GM23338 (cell line): ENCODE results near the gene SLC4A5. TPM values are rescaled to one million over a fixed set of nuclear protein-coding genes. Genes with fewer than 3 reads are reported as not detected.

Experiments
- ATAC-seq: fragments of 200-7000 bp; cut with Tn5 transposase; 3 replicates; pipeline ENCODE4 v1.9.1; 2020
- DNase-seq: peaks from one replicate; pipeline ENCODE4 v3.0.0-alpha.2; 2015; ENCODE audit warnings: low spot score
- H2AFZ ChIP-seq: fragments of 200-600 bp; sonication (generic); 2 replicates; pipeline ENCODE4 v1.8.0; 2016; ENCODE audit warnings: antibody characterized with exemption, mild to moderate bottlenecking, moderate library complexity
- H3F3A ChIP-seq: fragments of 200-600 bp; sonication (generic); replicated peaks from 2 replicates; pipeline ENCODE4 v1.8.0; 2017; ENCODE audit warnings: antibody characterized with exemption, mixed run types, low read depth
- H3K27ac ChIP-seq: fragments of 200-600 bp; sonication (generic); 2 replicates; pipeline ENCODE4 v1.6.1; 2016; ENCODE audit warnings: low read depth
- H3K27me3 ChIP-seq: fragments of 200-600 bp; sonication (generic); 2 replicates; pipeline ENCODE4 v1.8.0; 2016; ENCODE audit warnings: mild to moderate bottlenecking, mixed run types, moderate library complexity; ENCODE audit not compliant: insufficient read depth
- H3K36me3 ChIP-seq: fragments of 200-600 bp; sonication (generic); 2 replicates; pipeline ENCODE4 v1.8.0; 2016; ENCODE audit warnings: mild to moderate bottlenecking; ENCODE audit not compliant: insufficient read depth
- H3K4me1 ChIP-seq: fragments of 200-600 bp; sonication (generic); 2 replicates; pipeline ENCODE4 v1.8.0; 2016; ENCODE audit warnings: mild to moderate bottlenecking, moderate library complexity; ENCODE audit not compliant: insufficient read depth
- H3K4me2 ChIP-seq: fragments of 200-600 bp; sonication (generic); 2 replicates; pipeline ENCODE4 v1.7.1; 2017; ENCODE audit warnings: mixed run types
- H3K4me3 ChIP-seq: fragments of 200-600 bp; sonication (generic); 2 replicates; pipeline ENCODE4 v1.6.1; 2016; ENCODE audit warnings: mixed run types
- H3K79me2 ChIP-seq: fragments of 200-600 bp; sonication (generic); replicated peaks from 2 replicates; pipeline ENCODE4 v1.8.0; 2017; ENCODE audit warnings: mild to moderate bottlenecking; ENCODE audit not compliant: insufficient read depth
- H3K9me2 ChIP-seq: fragments of 200-600 bp; sonication (generic); 2 replicates; pipeline ENCODE4 v1.8.0; 2017; ENCODE audit not compliant: insufficient read depth
- H4K20me1 ChIP-seq: fragments of 200-600 bp; sonication (generic); replicated peaks from 2 replicates; pipeline ENCODE4 v1.8.0; 2017; ENCODE audit warnings: mild to moderate bottlenecking; ENCODE audit not compliant: insufficient read depth
- H3K27ac Mint-ChIP-seq: 2 replicates; pipeline ENCODE4 v1.8.0; 2020; ENCODE audit warnings: inconsistent platforms, mild to moderate bottlenecking, moderate library complexity, mixed read lengths
- H3K27me3 Mint-ChIP-seq: 3 replicates; pipeline ENCODE4 v1.8.0; 2022; ENCODE audit warnings: low read depth, mild to moderate bottlenecking, moderate library complexity, mixed read lengths, inconsistent platforms; ENCODE audit not compliant: insufficient read depth, poor library complexity
- H3K36me3 Mint-ChIP-seq: 3 replicates; pipeline ENCODE4 v1.8.0; 2021; ENCODE audit warnings: low read depth, mild to moderate bottlenecking, inconsistent platforms, moderate library complexity, mixed read lengths
- H3K4me1 Mint-ChIP-seq: 3 replicates; pipeline ENCODE4 v1.8.0; 2020; ENCODE audit warnings: mild to moderate bottlenecking, inconsistent platforms, mixed read lengths
- H3K4me3 Mint-ChIP-seq: 3 replicates; pipeline ENCODE4 v1.8.0; 2021; ENCODE audit warnings: moderate library complexity, mild to moderate bottlenecking, inconsistent platforms, mixed read lengths
- H3K9me3 Mint-ChIP-seq: 3 replicates; pipeline ENCODE4 v1.8.0; 2020; ENCODE audit warnings: moderate library complexity, mild to moderate bottlenecking, inconsistent platforms, mixed read lengths
- CREB1 ChIP-seq: fragments of 250-450 bp; sonication (Bioruptor Pico); IDR thresholded peaks from 2 replicates; pipeline ENCODE4 v1.5.0; 2020; ENCODE audit warnings: low read depth, mild to moderate bottlenecking, moderate library complexity
- ETS1 ChIP-seq: IDR thresholded peaks from 2 replicates; pipeline ENCODE4 v1.6.1; 2016; ENCODE audit warnings: antibody characterized with exemption
- EZH2phosphoT487 ChIP-seq: fragments of 200-600 bp; sonication (generic); IDR thresholded peaks from one replicate; pipeline ENCODE4 v1.8.1; 2018; ENCODE audit warnings: antibody characterized with exemption; ENCODE audit not compliant: unreplicated experiment
- JUNB ChIP-seq: IDR thresholded peaks from one replicate; pipeline ENCODE4 v1.6.1; 2016; ENCODE audit warnings: antibody characterized with exemption; ENCODE audit not compliant: unreplicated experiment
- NANOG ChIP-seq: IDR thresholded peaks from 2 replicates; pipeline ENCODE4 v1.6.1; 2016; ENCODE audit warnings: antibody characterized with exemption, borderline replicate concordance
- POLR2AphosphoS5 ChIP-seq: IDR thresholded peaks from 2 replicates; pipeline ENCODE4 v1.6.1; 2016; ENCODE audit warnings: antibody characterized with exemption, low read depth
- REST ChIP-seq: IDR thresholded peaks from one replicate; pipeline ENCODE4 v1.6.1; 2018; ENCODE audit warnings: antibody characterized with exemption; ENCODE audit not compliant: unreplicated experiment
- STAT1 ChIP-seq: IDR thresholded peaks from one replicate; pipeline ENCODE4 v1.6.1; 2016; ENCODE audit warnings: antibody characterized with exemption; ENCODE audit not compliant: unreplicated experiment
- polyA plus RNA-seq: library from polyadenylated mRNA; unstranded; fragments of >200 nt; fragmentation: Nextera tagmentation; extraction: Ambion mirVana; gene quantifications from 2 replicates; pipeline ENCODE4 v1.2.1, GENCODE V29; 2016
- total RNA-seq: library from RNA; depleted of rRNA; stranded (reverse); fragments of >200 nt; shearing (Covaris generic); gene quantifications from 2 replicates; pipeline ENCODE4 v1.2.3, GENCODE V29; 2014

The SLC4A5 gene
- total and polyA plus RNA-seq, 2 experiments from 2014 or later, result 0.24 to 0.70 TPM

- DNase-seq, result peak; percentile 18
- no peak overlapping the region for H3K4me3 ChIP-seq
- TF ChIP-seq STAT1, result no peak
- TF ChIP-seq EZH2phosphoT487, result no peak
- TF ChIP-seq CREB1 (CRISPR knock-in tag), result no peak
- no peak for TF ChIP-seq ETS1
These were observed 42.2 kb upstream of the SLC4A5 start for GRCh38 chr2:74385396-74385795.

GRCh38 chr2:74384051-74384450 is 40.8 kb upstream of the SLC4A5 start:
- Histone ChIP-seq H3F3A (no peaks in the 10 kb centered on the region), H3K9me2 (no peaks in the 10 kb centered on the region), H3K79me2 (peaks cover 96% of the 10 kb centered on the region), H2AFZ (no peak overlapping the region), H4K20me1 (peaks cover 54% of the 10 kb centered on the region), H3K27ac (no peak overlapping the region; the same call in 1 of the 2 replicates), H3K4me1 (peaks cover 15% of the 10 kb centered on the region), H3K27me3 (no peaks in the 10 kb centered on the region), H3K36me3 (peaks cover 3% of the 10 kb centered on the region; the same call in 1 of the 2 replicates), H3K4me3 (no peak overlapping the region), H3K4me2 (no peak overlapping the region)
- no peak for TF ChIP-seq CREB1 (CRISPR knock-in tag)
- TF ChIP-seq POLR2AphosphoS5, result no peak
- TF ChIP-seq JUNB, result no peak
- TF ChIP-seq REST, result no peak
- no peak for TF ChIP-seq NANOG
- ATAC-seq (no peak), DNase-seq (no peak)
- Mint-ChIP-seq H3K9me3 (no peaks in the 10 kb centered on the region), H3K27ac (no peak overlapping the region), H3K4me3 (no peak overlapping the region), H3K4me1 (peaks cover 14% of the 10 kb centered on the region), H3K36me3 (no peaks in the 10 kb centered on the region; the same call in 2 of the 3 replicates), H3K27me3 (peaks cover 5% of the 10 kb centered on the region)

More at GRCh38 chr2:74385396-74385795, 42.2 kb upstream of the SLC4A5 start:
- no peak overlapping the region for H3K27ac ChIP-seq
- peaks cover 3% of the 10 kb centered on the region; the same call in 1 of the 2 replicates for H3K36me3 ChIP-seq
- H4K20me1 ChIP-seq, result peaks cover 53% of the 10 kb centered on the region
- H3K27ac Mint-ChIP-seq, result no peak overlapping the region
- no peaks in the 10 kb centered on the region for H3F3A ChIP-seq
- ATAC-seq, result no peak
- H3K36me3 Mint-ChIP-seq, result no peaks in the 10 kb centered on the region; the same call in 2 of the 3 replicates
- no peaks in the 10 kb centered on the region for H3K27me3 ChIP-seq
- no peak overlapping the region for H2AFZ ChIP-seq
- H3K27me3 Mint-ChIP-seq, result peaks cover 2% of the 10 kb centered on the region
- H3K4me1 Mint-ChIP-seq, result peaks cover 7% of the 10 kb centered on the region
- H3K79me2 ChIP-seq, result peaks cover 97% of the 10 kb centered on the region
- no peaks in the 10 kb centered on the region for H3K9me3 Mint-ChIP-seq
- peaks cover 9% of the 10 kb centered on the region for H3K4me1 ChIP-seq
- no peak overlapping the region for H3K4me2 ChIP-seq
- no peaks in the 10 kb centered on the region for H3K9me2 ChIP-seq
- no peak overlapping the region for H3K4me3 Mint-ChIP-seq
